ENCODE measurements around the gene MRPS27.
"Not testable (repeated sequence)": the region's sequence is repeated elsewhere in the genome, so short reads cannot be mapped to it uniquely, and the experiment has no call there.

Gene MRPS27

GRCh38 chr5:72319435-72319975, 535 bp downstream of the MRPS27 start:
- not testable (repeated sequence) for H2BK5ac ChIP-seq (ENCODE audit: low read length); DNase-seq (ENCODE audit: low spot score); H3K14ac ChIP-seq (ENCODE audit: low read length); H3K9me3 ChIP-seq (replicated peaks in 1 of 2; ENCODE audit: control insufficient read depth in 2 of 2, insufficient read depth in 1 of 2, low read depth in 1 of 2, low read length in 2 of 2); H4K91ac ChIP-seq (ENCODE audit: low read depth, low read length, poor library complexity); H3K23ac ChIP-seq (ENCODE audit: low read depth, low read length, poor library complexity); H3K4ac ChIP-seq (ENCODE audit: low read length); H3K79me1 ChIP-seq (ENCODE audit: low read depth, low read length); H2BK120ac ChIP-seq (ENCODE audit: low read depth, low read length); H2BK15ac ChIP-seq (ENCODE audit: low read length); H3K4me1 ChIP-seq (ENCODE audit: control insufficient read depth in 2 of 2, insufficient read depth in 1 of 2, low read depth in 1 of 2, low read length in 2 of 2); H2BK12ac ChIP-seq (ENCODE audit: low read length); H2AK5ac ChIP-seq (ENCODE audit: low read depth, low read length); H4K8ac ChIP-seq (ENCODE audit: low read depth, low read length); H3K27me3 ChIP-seq (ENCODE audit: control insufficient read depth in 3 of 3, insufficient read depth in 3 of 3, low read depth in 1 of 3, low read length in 3 of 3)
- Histone ChIP-seq H3K18ac (ENCODE audit: low read length) (peak overlapping the region; percentile 85), H2AFZ (ENCODE audit: low read length) (peak overlapping the region; percentile 89), H3K36me3 (replicated peaks in 1 of 2; ENCODE audit: control insufficient read depth in 2 of 2, insufficient read depth in 2 of 2, low read length in 2 of 2) (peaks cover 0 to 49% of the 10 kb centered on the region in 2 donors), H3K9ac (ENCODE audit: low read depth, low read length, poor library complexity) (peak overlapping the region; percentile 85), H3K27ac (replicated peaks; ENCODE audit: low read length) (peak overlapping the region; percentile 58), H3K4me3 (ENCODE audit: low read length in 2 of 2) (peak overlapping the region; percentile 83 to 96), H3K4me2 (ENCODE audit: insufficient read depth, low read length, poor library complexity, severe bottlenecking) (peak overlapping the region; percentile 43)
- WGBS, 2 donors (ENCODE audit: extremely low coverage in 2 of 2, insufficient read length in 2 of 2, insufficient replicate concordance in 1 of 2) = no CpG with 5 or more reads among the region's 28 CpGs

- H2AFZ ChIP-seq (ENCODE audit: low read length) = no peak overlapping the region
- no peak overlapping the region for H3K27ac ChIP-seq (replicated peaks; ENCODE audit: low read length)
- no peak overlapping the region for H3K23ac ChIP-seq (ENCODE audit: low read depth, low read length, poor library complexity)
- H2AK5ac ChIP-seq (ENCODE audit: low read depth, low read length) = no peak overlapping the region
- no peak overlapping the region for H2BK15ac ChIP-seq (ENCODE audit: low read length)
- DNase-seq (ENCODE audit: low spot score) = no peak
- no CpG with 5 or more reads among the region's 3 CpGs for WGBS, 2 donors (ENCODE audit: extremely low coverage in 2 of 2, insufficient read length in 2 of 2, insufficient replicate concordance in 1 of 2)
- H3K36me3 ChIP-seq (replicated peaks in 1 of 2; ENCODE audit: control insufficient read depth in 2 of 2, insufficient read depth in 2 of 2, low read length in 2 of 2) = peaks cover 11 to 73% of the 10 kb centered on the region in 2 donors
- no peak overlapping the region for H3K4me3 ChIP-seq (ENCODE audit: low read length in 2 of 2)
- no peak overlapping the region for H2BK12ac ChIP-seq (ENCODE audit: low read length)
- no peak overlapping the region for H2BK120ac ChIP-seq (ENCODE audit: low read depth, low read length)
- H4K91ac ChIP-seq (ENCODE audit: low read depth, low read length, poor library complexity) = no peak overlapping the region
- H3K9me3 ChIP-seq (replicated peaks in 1 of 2; ENCODE audit: control insufficient read depth in 2 of 2, insufficient read depth in 1 of 2, low read depth in 1 of 2, low read length in 2 of 2) = no peaks in the 10 kb centered on the region
- H3K79me1 ChIP-seq (ENCODE audit: low read depth, low read length) = no peaks in the 10 kb centered on the region
- H3K27me3 ChIP-seq (ENCODE audit: control insufficient read depth in 3 of 3, insufficient read depth in 3 of 3, low read depth in 1 of 3, low read length in 3 of 3) = no peaks in the 10 kb centered on the region
- no peak overlapping the region for H4K8ac ChIP-seq (ENCODE audit: low read depth, low read length)
- no peaks in the 10 kb centered on the region for H3K4me1 ChIP-seq (ENCODE audit: control insufficient read depth in 2 of 2, insufficient read depth in 1 of 2, low read depth in 1 of 2, low read length in 2 of 2)
- H3K4me2 ChIP-seq (ENCODE audit: insufficient read depth, low read length, poor library complexity, severe bottlenecking) = no peak overlapping the region
- no peak overlapping the region for H3K18ac ChIP-seq (ENCODE audit: low read length)
- no peak overlapping the region for H3K9ac ChIP-seq (ENCODE audit: low read depth, low read length, poor library complexity)
- no peak overlapping the region for H2BK5ac ChIP-seq (ENCODE audit: low read length)
- H3K14ac ChIP-seq (ENCODE audit: low read length) = no peak overlapping the region
- no peak overlapping the region for H3K4ac ChIP-seq (ENCODE audit: low read length)
Measured at GRCh38 chr5:72314571-72315172, 5.4 kb downstream of the MRPS27 start.

DNA sequence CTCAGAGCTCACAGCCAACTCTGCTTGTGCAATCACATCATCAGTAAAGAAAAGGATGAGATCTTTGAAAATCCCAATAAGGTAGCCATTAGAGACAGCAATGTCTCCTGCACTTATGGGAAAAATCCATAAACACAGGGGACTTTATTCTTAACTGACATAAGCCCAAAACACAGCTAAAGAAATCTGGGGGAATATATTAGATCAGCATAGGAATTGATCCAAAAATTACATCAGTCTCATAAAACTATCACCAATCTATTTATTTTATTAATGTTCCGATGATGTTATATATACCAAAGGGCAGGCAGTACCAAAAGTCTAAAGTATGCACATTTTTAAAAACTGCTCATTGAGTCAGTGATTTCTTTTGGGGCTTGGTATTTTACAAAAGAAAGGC, 6.9 kb downstream of the MRPS27 start:
- H3K14ac ChIP-seq (ENCODE audit: low read length) = no peak overlapping the region
- no peak overlapping the region for H3K9ac ChIP-seq (ENCODE audit: low read depth, low read length, poor library complexity)
- no peak overlapping the region for H2AFZ ChIP-seq (ENCODE audit: low read length)
- peaks cover under 1% of the 10 kb centered on the region for H3K79me1 ChIP-seq (ENCODE audit: low read depth, low read length)
- no peak overlapping the region for H3K4me2 ChIP-seq (ENCODE audit: insufficient read depth, low read length, poor library complexity, severe bottlenecking)
- DNase-seq (ENCODE audit: low spot score) = no peak
- no peak overlapping the region for H4K91ac ChIP-seq (ENCODE audit: low read depth, low read length, poor library complexity)
- peaks cover 0 to 5% of the 10 kb centered on the region in 2 donors for H3K9me3 ChIP-seq (replicated peaks in 1 of 2; ENCODE audit: control insufficient read depth in 2 of 2, insufficient read depth in 1 of 2, low read depth in 1 of 2, low read length in 2 of 2)
- H3K4me3 ChIP-seq (ENCODE audit: low read length in 2 of 2) = no peak overlapping the region
- H2BK12ac ChIP-seq (ENCODE audit: low read length) = no peak overlapping the region
- H3K27ac ChIP-seq (replicated peaks; ENCODE audit: low read length) = no peak overlapping the region
- no peaks in the 10 kb centered on the region for H3K27me3 ChIP-seq (ENCODE audit: control insufficient read depth in 3 of 3, insufficient read depth in 3 of 3, low read depth in 1 of 3, low read length in 3 of 3)
- no peak overlapping the region for H2BK15ac ChIP-seq (ENCODE audit: low read length)
- no CpG with 5 or more reads among the region's 1 CpG for WGBS, 2 donors (ENCODE audit: extremely low coverage in 2 of 2, insufficient read length in 2 of 2, insufficient replicate concordance in 1 of 2)
- peaks cover 12 to 86% of the 10 kb centered on the region in 2 donors for H3K36me3 ChIP-seq (replicated peaks in 1 of 2; ENCODE audit: control insufficient read depth in 2 of 2, insufficient read depth in 2 of 2, low read length in 2 of 2)
- H3K4ac ChIP-seq (ENCODE audit: low read length) = no peak overlapping the region
- H4K8ac ChIP-seq (ENCODE audit: low read depth, low read length) = no peak overlapping the region
- no peak overlapping the region for H2BK120ac ChIP-seq (ENCODE audit: low read depth, low read length)
- H2AK5ac ChIP-seq (ENCODE audit: low read depth, low read length) = no peak overlapping the region
- H3K18ac ChIP-seq (ENCODE audit: low read length) = no peak overlapping the region
- no peaks in the 10 kb centered on the region for H3K4me1 ChIP-seq (ENCODE audit: control insufficient read depth in 2 of 2, insufficient read depth in 1 of 2, low read depth in 1 of 2, low read length in 2 of 2)
- H2BK5ac ChIP-seq (ENCODE audit: low read length) = no peak overlapping the region
- H3K23ac ChIP-seq (ENCODE audit: low read depth, low read length, poor library complexity) = no peak overlapping the region

GRCh38 chr5:72308853-72309191, 11.2 kb downstream of the MRPS27 start:
- H3K9ac ChIP-seq (ENCODE audit: low read depth, low read length, poor library complexity) = no peak overlapping the region
- H3K4me3 ChIP-seq (ENCODE audit: low read length in 2 of 2) = no peak overlapping the region
- H3K4me1 ChIP-seq (ENCODE audit: control insufficient read depth in 2 of 2, insufficient read depth in 1 of 2, low read depth in 1 of 2, low read length in 2 of 2) = peaks cover 0 to 3% of the 10 kb centered on the region in 2 donors
- no peak overlapping the region for H3K14ac ChIP-seq (ENCODE audit: low read length)
- H2BK120ac ChIP-seq (ENCODE audit: low read depth, low read length) = no peak overlapping the region
- no peak overlapping the region for H2BK5ac ChIP-seq (ENCODE audit: low read length)
- no peaks in the 10 kb centered on the region for H3K27me3 ChIP-seq (ENCODE audit: control insufficient read depth in 3 of 3, insufficient read depth in 3 of 3, low read depth in 1 of 3, low read length in 3 of 3)
- no peak overlapping the region for H4K91ac ChIP-seq (ENCODE audit: low read depth, low read length, poor library complexity)
- no peak overlapping the region for H2AK5ac ChIP-seq (ENCODE audit: low read depth, low read length)
- no peak overlapping the region for H3K4ac ChIP-seq (ENCODE audit: low read length)
- no peak overlapping the region for H2AFZ ChIP-seq (ENCODE audit: low read length)
- H3K18ac ChIP-seq (ENCODE audit: low read length) = no peak overlapping the region
- WGBS, 2 donors (ENCODE audit: extremely low coverage in 2 of 2, insufficient read length in 2 of 2, insufficient replicate concordance in 1 of 2) = no CpG with 5 or more reads among the region's 6 CpGs
- peaks cover 4% of the 10 kb centered on the region for H3K79me1 ChIP-seq (ENCODE audit: low read depth, low read length)
- peaks cover 12 to 78% of the 10 kb centered on the region in 2 donors for H3K36me3 ChIP-seq (replicated peaks in 1 of 2; ENCODE audit: control insufficient read depth in 2 of 2, insufficient read depth in 2 of 2, low read length in 2 of 2)
- peak overlapping the region; percentile 26 for H3K27ac ChIP-seq (replicated peaks; ENCODE audit: low read length)
- no peak for DNase-seq (ENCODE audit: low spot score)
- no peak overlapping the region for H3K4me2 ChIP-seq (ENCODE audit: insufficient read depth, low read length, poor library complexity, severe bottlenecking)
- no peak overlapping the region for H2BK12ac ChIP-seq (ENCODE audit: low read length)
- H3K9me3 ChIP-seq (replicated peaks in 1 of 2; ENCODE audit: control insufficient read depth in 2 of 2, insufficient read depth in 1 of 2, low read depth in 1 of 2, low read length in 2 of 2) = peaks cover 0 to 13% of the 10 kb centered on the region in 2 donors
- no peak overlapping the region for H3K23ac ChIP-seq (ENCODE audit: low read depth, low read length, poor library complexity)
- H4K8ac ChIP-seq (ENCODE audit: low read depth, low read length) = no peak overlapping the region
- no peak overlapping the region for H2BK15ac ChIP-seq (ENCODE audit: low read length)
